Tongue (tissue), 2 donors: Measurements from ENCODE around the gene BCL2L12. TPM values are rescaled to one million over a fixed set of nuclear protein-coding genes. Genes with fewer than 3 reads are reported as not detected.

ENCODE experiments used
- DNase-seq: peaks from one replicate; pipeline ENCODE4 v3.0.0-alpha.2; 2015
- total RNA-seq: library from RNA; depleted of rRNA; stranded (reverse); fragments of >200 nt; gene quantifications from one replicate; pipeline ENCODE4 v1.2.3, GENCODE V29; 2014

The BCL2L12 gene
- total RNA-seq, 1 donor from 2014 or later = 10.9 TPM

GRCh38 chr19:49685845-49686332, 20.2 kb downstream of the BCL2L12 start:
- DNase-seq = no peak

- DNase-seq = no peak
These were observed 20.9 kb downstream of the BCL2L12 start for GRCh38 chr19:49686503-49687088.

DNA sequence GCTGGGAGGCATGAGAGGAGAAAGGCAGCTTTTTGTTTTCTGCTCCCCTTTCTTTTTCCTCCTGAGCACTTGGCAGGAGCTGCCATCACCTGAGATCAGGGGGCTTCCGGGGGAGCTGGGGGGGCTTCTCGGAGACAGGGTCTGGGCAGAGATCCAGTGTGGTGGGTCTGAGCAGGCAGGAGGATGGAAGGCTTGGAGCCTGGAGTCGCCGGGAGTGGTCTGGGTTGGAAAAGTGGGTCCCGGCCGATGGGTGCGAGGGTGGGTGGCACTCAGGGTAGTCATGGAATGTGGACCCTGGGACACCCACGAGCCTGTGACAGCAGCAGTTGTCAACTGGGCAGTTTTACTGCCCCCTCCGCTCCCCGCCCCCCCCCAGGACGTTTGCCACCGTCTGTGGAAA, 21.4 kb downstream of the BCL2L12 start:
- DNase-seq = no peak

DNA sequence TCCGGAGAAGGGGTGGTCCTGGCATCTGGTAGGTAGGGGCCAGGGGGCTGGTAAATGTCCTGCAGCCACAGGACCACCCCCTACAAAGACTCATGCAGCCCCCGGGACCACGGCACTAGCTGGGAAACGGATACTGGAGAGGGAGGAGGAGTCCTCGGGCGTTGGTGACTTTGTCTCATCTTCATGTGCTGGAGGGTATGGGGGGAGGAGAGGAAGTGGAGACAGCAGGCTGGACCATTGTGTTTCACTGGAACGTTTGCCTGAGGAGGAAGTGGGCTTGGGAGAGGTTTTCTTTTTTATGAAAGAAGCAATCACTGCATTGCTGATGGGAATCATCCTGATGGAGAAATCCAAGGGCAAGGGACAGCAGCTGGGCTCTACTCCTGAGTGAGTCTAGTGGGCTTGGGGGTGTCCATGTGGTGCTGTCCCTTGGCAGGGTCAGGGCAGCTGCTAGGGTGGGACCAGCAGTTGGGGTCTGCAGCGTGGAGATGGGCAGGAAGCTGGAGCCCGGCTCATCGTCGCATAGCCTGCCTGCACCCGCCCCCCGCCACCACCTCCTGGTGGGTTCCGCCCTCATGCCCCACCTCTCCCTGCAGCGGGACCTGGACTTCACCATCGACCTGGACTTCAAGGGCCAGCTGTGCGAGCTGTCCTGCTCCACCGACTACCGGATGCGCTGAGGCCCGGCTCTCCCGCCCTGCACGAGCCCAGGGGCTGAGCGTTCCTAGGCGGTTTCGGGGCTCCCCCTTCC, 22.0 kb downstream of the BCL2L12 start:
- DNase-seq = no peak

DNA sequence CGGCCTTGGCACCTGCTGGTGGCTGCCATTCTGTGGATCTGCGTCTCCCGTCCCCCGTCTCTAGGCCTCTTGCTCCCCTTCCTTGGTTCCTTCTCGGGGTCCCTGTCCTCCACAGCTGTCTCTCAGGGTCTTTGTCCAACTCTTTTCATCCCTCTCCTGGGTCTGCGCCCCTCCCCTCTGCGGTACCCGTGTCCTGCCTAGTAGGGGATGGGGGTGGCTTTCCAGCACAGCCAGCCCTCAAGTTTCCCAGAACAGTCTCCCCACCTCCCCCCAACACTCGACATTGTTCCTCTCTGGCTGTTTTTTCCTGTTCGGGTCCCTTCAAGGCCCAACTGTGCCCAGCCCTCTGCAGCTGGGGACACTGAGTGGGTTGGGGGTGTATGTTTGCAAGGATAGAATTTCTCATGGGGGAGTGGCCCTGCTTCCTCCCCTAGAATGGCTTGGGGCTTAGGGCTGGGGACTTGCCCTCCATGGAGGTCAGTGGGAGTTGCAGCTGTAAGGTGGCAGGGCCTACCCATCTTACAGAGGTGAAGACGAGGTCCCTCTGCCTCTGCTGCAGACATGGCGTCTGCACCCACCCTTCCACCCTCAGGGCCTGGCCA, 22.9 kb downstream of the BCL2L12 start:
- DNase-seq = no peak

- DNase-seq = peak; percentile 54
These were observed 23.7 kb downstream of the BCL2L12 start, which contains the start of gene ADM5 for GRCh38 chr19:49689133-49690078. Gene ADM5 (plus strand): TSS chr19:49689594. CDS start chr19:49689838, 244 bp downstream.

DNA sequence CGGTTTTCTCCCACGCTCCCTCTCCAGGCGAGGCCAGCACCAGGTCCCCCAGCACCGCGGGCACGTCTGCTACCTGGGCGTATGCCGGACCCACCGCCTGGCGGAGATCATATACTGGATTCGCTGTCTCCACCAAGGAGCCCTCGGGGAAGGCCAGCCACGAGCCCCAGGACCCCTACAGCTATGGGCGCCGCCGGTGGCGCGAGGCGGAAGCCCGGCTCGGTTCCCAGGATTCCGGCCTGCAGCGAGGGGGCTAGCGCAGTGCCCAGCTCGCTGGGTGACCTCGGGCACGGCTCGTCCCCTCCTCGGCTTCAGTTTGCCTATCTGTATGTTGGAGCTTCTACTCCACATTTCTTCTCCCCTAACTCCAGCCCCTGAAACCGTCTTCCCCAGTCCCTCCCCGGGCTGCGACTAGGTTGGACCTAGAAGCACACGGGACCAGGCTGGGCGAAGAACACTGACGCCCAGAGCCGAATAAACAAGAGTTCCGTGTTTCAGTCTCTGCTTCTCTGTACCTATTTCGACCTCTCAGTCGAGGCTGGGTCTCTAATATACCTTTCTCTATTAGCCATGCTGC, 24.4 kb downstream of the BCL2L12 start:
- no peak for DNase-seq

GRCh38 chr19:49690656-49691242, 25.0 kb downstream of the BCL2L12 start, which contains the start of gene CPT1C:
Gene CPT1C (plus strand): TSS chr19:49691116. CDS start chr19:49692253, 1,137 bp downstream.
- DNase-seq = peak; percentile 93

DNA sequence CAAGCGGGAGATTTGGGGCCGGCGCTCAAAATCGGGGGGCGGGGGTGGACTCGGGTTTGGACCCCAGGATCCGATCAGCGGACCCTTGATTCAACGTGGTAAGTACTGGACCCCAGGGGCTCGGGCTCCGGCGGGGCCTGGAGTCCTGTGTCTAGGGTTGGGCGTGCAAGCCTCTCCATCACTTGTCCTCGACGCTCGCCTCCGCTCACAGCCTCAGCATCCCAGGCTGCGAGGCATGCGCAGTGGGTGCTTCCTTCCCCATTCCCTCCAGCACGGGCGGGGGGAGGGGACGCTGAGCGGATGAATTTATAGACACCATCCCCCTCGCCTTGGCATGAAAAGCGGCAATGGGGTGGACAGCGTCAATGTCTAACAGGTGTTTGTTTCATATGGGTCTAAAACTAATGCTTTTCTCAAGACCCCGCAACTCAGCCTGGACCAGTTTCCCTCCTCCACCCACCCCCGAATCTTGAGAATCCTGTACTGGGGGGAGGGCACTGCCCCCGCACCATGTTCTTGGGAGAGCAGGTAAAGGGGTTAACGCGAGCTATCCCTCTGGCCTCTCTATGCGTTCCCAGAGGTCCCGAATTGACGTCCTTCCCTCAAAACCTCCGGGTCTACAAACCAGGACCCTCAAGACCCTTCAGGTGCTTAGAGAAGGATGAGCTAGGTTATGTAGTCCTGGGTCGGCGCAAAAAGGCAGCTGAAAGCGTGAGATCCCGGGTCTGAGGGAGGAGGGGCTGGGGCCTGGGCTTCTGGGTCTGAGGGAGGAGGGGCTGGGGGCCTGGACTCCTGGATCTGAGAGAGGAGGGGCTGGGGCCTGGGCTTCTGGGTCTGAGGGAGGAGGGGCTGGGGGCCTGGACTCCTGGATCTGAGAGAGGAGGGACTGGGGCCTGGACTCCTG, 25.8 kb downstream of the BCL2L12 start:
- DNase-seq = peak; percentile 88

GRCh38 chr19:49692147-49692506, 26.4 kb downstream of the BCL2L12 start:
- DNase-seq = no peak

GRCh38 chr19:49696115-49696514, 30.4 kb downstream of the BCL2L12 start:
- DNase-seq = no peak

- DNase-seq = no peak
These were observed 31.1 kb downstream of the BCL2L12 start for GRCh38 chr19:49696865-49697264.

GRCh38 chr19:49699364-49699763, 33.6 kb downstream of the BCL2L12 start:
- DNase-seq = no peak

GRCh38 chr19:49700563-49700962, 34.8 kb downstream of the BCL2L12 start:
- no peak for DNase-seq

DNA sequence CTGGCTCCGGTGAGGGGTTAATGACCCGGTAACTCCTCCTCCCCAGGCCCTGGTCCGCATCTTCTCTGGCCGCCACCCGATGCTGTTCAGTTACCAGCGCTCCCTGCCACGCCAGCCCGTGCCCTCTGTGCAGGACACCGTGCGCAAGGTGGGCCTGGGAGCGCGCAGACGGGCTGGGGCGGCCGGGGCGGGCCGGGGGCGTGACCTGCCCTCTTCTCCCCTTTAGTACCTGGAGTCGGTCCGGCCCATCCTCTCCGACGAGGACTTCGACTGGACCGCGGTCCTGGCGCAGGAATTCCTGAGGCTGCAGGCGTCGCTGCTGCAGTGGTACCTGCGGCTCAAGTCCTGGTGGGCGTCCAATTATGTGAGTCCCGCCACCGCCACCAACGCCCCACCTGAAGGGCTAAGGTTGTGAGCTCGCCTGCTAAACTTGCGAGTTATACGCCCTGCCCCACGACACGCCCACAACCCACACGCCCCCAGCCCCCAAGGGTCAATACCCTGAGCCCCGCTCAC, 35.6 kb downstream of the BCL2L12 start:
- no peak for DNase-seq

- DNase-seq = no peak
These were observed 39.3 kb downstream of the BCL2L12 start for GRCh38 chr19:49704888-49705642.

DNA sequence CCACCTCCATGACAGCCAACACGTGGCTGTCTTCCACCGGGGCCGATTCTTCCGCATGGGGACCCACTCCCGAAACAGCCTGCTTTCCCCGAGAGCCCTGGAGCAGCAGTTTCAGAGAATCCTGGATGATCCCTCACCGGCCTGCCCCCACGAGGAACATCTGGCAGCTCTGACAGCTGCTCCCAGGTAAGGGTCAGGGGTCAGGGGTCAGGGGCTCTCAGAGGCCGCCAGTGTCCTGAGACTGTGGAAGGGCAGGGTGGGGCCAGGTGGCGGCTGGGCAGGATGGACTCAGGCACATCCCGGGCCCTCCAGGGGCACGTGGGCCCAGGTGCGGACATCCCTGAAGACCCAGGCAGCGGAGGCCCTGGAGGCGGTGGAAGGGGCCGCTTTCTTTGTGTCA, 40.2 kb downstream of the BCL2L12 start:
- DNase-seq = no peak

DNA sequence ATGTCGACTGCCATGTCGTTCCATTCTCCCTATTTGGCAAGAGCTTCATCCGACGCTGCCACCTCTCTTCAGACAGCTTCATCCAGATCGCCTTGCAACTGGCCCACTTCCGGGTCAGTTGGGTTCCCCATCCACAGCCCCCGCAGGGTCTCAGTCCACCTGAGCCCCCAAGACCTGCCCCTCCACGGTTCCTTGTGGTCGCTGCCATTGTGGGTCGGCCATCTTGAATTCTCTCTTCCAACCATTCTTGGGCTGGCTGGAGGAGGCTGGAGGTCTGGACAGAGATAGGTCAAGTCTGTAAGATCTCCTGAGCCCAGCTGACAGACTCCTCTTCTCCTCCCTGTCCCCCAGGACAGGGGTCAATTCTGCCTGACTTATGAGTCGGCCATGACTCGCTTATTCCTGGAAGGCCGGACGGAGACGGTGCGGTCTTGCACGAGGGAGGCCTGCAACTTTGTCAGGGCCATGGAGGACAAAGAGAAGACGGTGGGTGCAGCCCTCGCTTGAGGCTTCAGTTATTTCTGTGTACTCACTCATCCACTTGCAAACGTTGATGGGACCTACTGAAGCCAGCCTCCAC, 44.7 kb downstream of the BCL2L12 start:
- DNase-seq = no peak

DNA sequence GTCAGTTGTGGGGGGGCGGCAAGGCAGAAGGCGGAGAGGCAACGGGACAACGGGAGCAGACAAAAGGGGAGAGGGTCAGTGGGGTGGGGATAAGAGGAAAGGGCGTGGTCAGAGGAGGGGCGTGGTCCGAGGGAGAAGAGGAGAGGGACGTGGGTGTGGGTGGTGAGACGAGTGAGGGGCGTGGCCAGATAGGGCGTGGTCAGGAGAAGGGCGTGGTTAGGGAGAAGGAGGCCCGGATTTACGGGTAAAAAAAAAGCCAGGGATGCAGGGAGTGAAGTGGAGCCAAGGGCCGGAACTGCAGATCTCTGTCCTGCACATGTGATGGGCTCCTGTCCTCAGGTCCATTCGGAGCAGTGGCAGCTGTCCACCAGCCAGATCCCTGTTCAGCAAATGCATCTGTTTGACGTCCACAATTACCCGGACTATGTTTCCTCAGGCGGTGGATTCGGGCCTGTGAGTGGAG, 46.7 kb downstream of the BCL2L12 start:
- peak; percentile 63 for DNase-seq
